ENCODE data around the gene TM9SF1.

- TF ChIP-seq SPI1 (IDR thresholded peaks at IDR 0.05; ENCODE audit: borderline replicate concordance, insufficient read depth, low read depth, low read length) (no peak), USF1 (IDR thresholded peaks at IDR 0.05; ENCODE audit: borderline replicate concordance, extremely low read length, insufficient read depth, low read depth, low read length) (no peak), NFYB (IDR thresholded peaks at IDR 0.05; ENCODE audit: insufficient read depth, low read depth, low read length) (no peak), POLR2AphosphoS5 (IDR thresholded peaks at IDR 0.05; ENCODE audit: low read length) (no peak), TARDBP (IDR thresholded peaks at IDR 0.05; ENCODE audit: borderline replicate concordance) (no peak), FOXK2 (IDR thresholded peaks at IDR 0.05) (no peak), MAX (IDR thresholded peaks at IDR 0.05; ENCODE audit: low read depth, low read length) (no peak), MYC (IDR thresholded peaks at IDR 0.05; ENCODE audit: insufficient read depth, insufficient read length, insufficient replicate concordance, low read length, severe bottlenecking) (no peak), TAF1 (IDR thresholded peaks at IDR 0.05; ENCODE audit: borderline replicate concordance, low read depth, low read length) (no peak), MYB (IDR thresholded peaks at IDR 0.05; ENCODE audit: borderline replicate concordance, low read depth, low read length) (no peak), NFXL1 (IDR thresholded peaks at IDR 0.05; ENCODE audit: borderline replicate concordance) (no peak), PKNOX1 (IDR thresholded peaks at IDR 0.05) (no peak), BCL11A (IDR thresholded peaks at IDR 0.05; ENCODE audit: low read depth, low read length) (no peak)
Measured at GRCh38 chr14:24145690-24146452, 49.4 kb downstream of the TM9SF1 start.

Measured in GM12878 (cell line).